Esophagus (tissue), 2 donors: ENCODE measurements around the gene SEPTIN3. TPM values are rescaled to one million over a fixed set of nuclear protein-coding genes. Genes with fewer than 3 reads are reported as not detected.

Experiments used
- H3K27ac ChIP-seq, 2 donors: one replicate each; pipeline ENCODE4 v1.5.1; 2013; ENCODE audit warnings: low read depth in 2 of 2, mild to moderate bottlenecking in 2 of 2, inconsistent platforms in 1 of 2, low read length in 1 of 2, moderate library complexity in 1 of 2
- H3K27me3 ChIP-seq, 2 donors: one replicate each; pipeline ENCODE4 v1.6.1; 2013; ENCODE audit warnings: low read length in 2 of 2, control low read depth in 1 of 2, mild to moderate bottlenecking in 1 of 2; ENCODE audit not compliant: insufficient read depth in 2 of 2, control insufficient read depth in 1 of 2
- H3K36me3 ChIP-seq, 2 donors: one replicate each; pipeline ENCODE4 v1.6.1; 2013; ENCODE audit warnings: low read length in 1 of 2; ENCODE audit not compliant: control insufficient read depth in 2 of 2, insufficient read depth in 2 of 2
- H3K4me1 ChIP-seq, 2 donors: one replicate each; pipeline ENCODE4 v1.6.1; 2013; ENCODE audit warnings: low read length in 1 of 2; ENCODE audit not compliant: control insufficient read depth in 2 of 2, insufficient read depth in 2 of 2
- H3K4me3 ChIP-seq, 2 donors: one replicate each; pipeline ENCODE4 v1.5.1; 2013; ENCODE audit warnings: low read length in 2 of 2, mild to moderate bottlenecking in 2 of 2, low read depth in 1 of 2, moderate library complexity in 1 of 2
- H3K9me3 ChIP-seq, 2 donors: one replicate each; pipeline ENCODE4 v1.6.1; 2013; ENCODE audit warnings: mild to moderate bottlenecking in 2 of 2, low read depth in 1 of 2, low read length in 1 of 2, moderate library complexity in 1 of 2; ENCODE audit not compliant: control insufficient read depth in 2 of 2, insufficient read depth in 1 of 2
- WGBS, 2 donors: extraction: QIAGEN DNeasy Blood & Tissue Kit; methylation state at CpG; one replicate each; pipeline ENCODE4 v1.1.7; 2013; 5-methylcytosine and 5-hydroxymethylcytosine counted together
- polyA plus RNA-seq, 2 donors: library from polyadenylated mRNA; stranded (reverse); fragments of 200-250 nt; gene quantifications; one replicate each; pipeline ENCODE4 v1.2.3, GENCODE V29; 2013
- donor health status: healthy with polysubstance abuse.
- donor health status: Bipolar disorder and iron deficiency.

The SEPTIN3 gene
- polyA plus RNA-seq, 2 donors, result 0.11 to 0.18 TPM

GRCh38 chr22:41929418-41929810 is 39.8 kb upstream of the SEPTIN3 start:
- Histone ChIP-seq H3K27ac (no peak overlapping the region), H3K9me3 (no peaks in the 10 kb centered on the region), H3K36me3 (no peaks in the 10 kb centered on the region), H3K4me1 (peaks cover 0 to 5% of the 10 kb centered on the region in 2 donors), H3K4me3 (no peak overlapping the region), H3K27me3 (peaks cover 0 to 9% of the 10 kb centered on the region in 2 donors)
- WGBS, 2 donors, result 73 to 80% methylated on average over 8 of the region's 8 CpGs

GRCh38 chr22:41931701-41932269 is 37.5 kb upstream of the SEPTIN3 start:
- Histone ChIP-seq H3K27ac (no peak overlapping the region), H3K4me3 (no peak overlapping the region), H3K4me1 (no peaks in the 10 kb centered on the region), H3K27me3 (no peaks in the 10 kb centered on the region), H3K9me3 (no peaks in the 10 kb centered on the region), H3K36me3 (no peaks in the 10 kb centered on the region)
- WGBS, 2 donors, result 73 to 76% methylated on average over 10 of the region's 10 CpGs

- no peaks in the 10 kb centered on the region for H3K27me3 ChIP-seq
- WGBS, 2 donors, result 94% methylated on average over 12 of the region's 12 CpGs
- no peaks in the 10 kb centered on the region for H3K4me1 ChIP-seq
- no peaks in the 10 kb centered on the region for H3K36me3 ChIP-seq
- no peak overlapping the region for H3K4me3 ChIP-seq
- no peaks in the 10 kb centered on the region for H3K9me3 ChIP-seq
- no peak overlapping the region for H3K27ac ChIP-seq
Measured at GRCh38 chr22:41932353-41932752, 36.9 kb upstream of the SEPTIN3 start.

- Histone ChIP-seq H3K9me3 (no peaks in the 10 kb centered on the region), H3K4me3 (no peak overlapping the region), H3K27ac (no peak overlapping the region), H3K36me3 (no peaks in the 10 kb centered on the region), H3K27me3 (no peaks in the 10 kb centered on the region), H3K4me1 (peaks cover 0 to 2% of the 10 kb centered on the region in 2 donors)
- WGBS, 2 donors, result 78 to 84% methylated on average over 13 to 16 of the region's 16 CpGs
Measured at GRCh38 chr22:41933411-41934177, 35.6 kb upstream of the SEPTIN3 start.

- H3K27me3 ChIP-seq, result no peaks in the 10 kb centered on the region
- H3K27ac ChIP-seq, result no peak overlapping the region
- peaks cover 0 to 5% of the 10 kb centered on the region in 2 donors for H3K4me1 ChIP-seq
- H3K4me3 ChIP-seq, result no peak overlapping the region
- H3K36me3 ChIP-seq, result no peaks in the 10 kb centered on the region
- no peaks in the 10 kb centered on the region for H3K9me3 ChIP-seq
- 93 to 94% methylated on average over 17 of the region's 17 CpGs for WGBS, 2 donors
Measured at GRCh38 chr22:41934284-41935014, 34.8 kb upstream of the SEPTIN3 start.

GRCh38 chr22:41935015-41935351 is 34.3 kb upstream of the SEPTIN3 start:
- H3K4me3 ChIP-seq, result no peak overlapping the region
- peaks cover 0 to 8% of the 10 kb centered on the region in 2 donors for H3K4me1 ChIP-seq
- no peak overlapping the region for H3K27ac ChIP-seq
- 87 to 96% methylated on average over 4 of the region's 4 CpGs for WGBS, 2 donors
- H3K9me3 ChIP-seq, result no peaks in the 10 kb centered on the region
- no peaks in the 10 kb centered on the region for H3K27me3 ChIP-seq
- peaks cover 0 to 2% of the 10 kb centered on the region in 2 donors for H3K36me3 ChIP-seq

GRCh38 chr22:41935509-41935908 is 33.7 kb upstream of the SEPTIN3 start:
- Histone ChIP-seq H3K27ac (no peak overlapping the region), H3K9me3 (no peaks in the 10 kb centered on the region), H3K4me1 (peaks cover 0 to 8% of the 10 kb centered on the region in 2 donors), H3K27me3 (no peaks in the 10 kb centered on the region), H3K36me3 (peaks cover 0 to 3% of the 10 kb centered on the region in 2 donors), H3K4me3 (no peak overlapping the region)
- WGBS, 2 donors, result 92 to 94% methylated on average over 9 of the region's 9 CpGs

GRCh38 chr22:41936894-41937169 is 32.4 kb upstream of the SEPTIN3 start:
- peaks cover 0 to 15% of the 10 kb centered on the region in 2 donors for H3K4me1 ChIP-seq
- H3K27ac ChIP-seq, result no peak overlapping the region

GRCh38 chr22:41939981-41940831 is 29.0 kb upstream of the SEPTIN3 start:
- H3K4me1 ChIP-seq, result peaks cover 0 to 15% of the 10 kb centered on the region in 2 donors
- 68 to 69% methylated on average over 13 of the region's 13 CpGs for WGBS, 2 donors
- peaks cover 0 to 3% of the 10 kb centered on the region in 2 donors for H3K36me3 ChIP-seq
- no peaks in the 10 kb centered on the region for H3K9me3 ChIP-seq
- no peak overlapping the region for H3K4me3 ChIP-seq
- no peaks in the 10 kb centered on the region for H3K27me3 ChIP-seq
- peak overlapping the region; percentile 87 to 96 for H3K27ac ChIP-seq

More at GRCh38 chr22:41936894-41937169, 32.4 kb upstream of the SEPTIN3 start:
- peaks cover 0 to 3% of the 10 kb centered on the region in 2 donors for H3K36me3 ChIP-seq
- 90 to 93% methylated on average over 2 of the region's 2 CpGs for WGBS, 2 donors
- H3K9me3 ChIP-seq, result no peaks in the 10 kb centered on the region
- H3K27me3 ChIP-seq, result no peaks in the 10 kb centered on the region
- no peak overlapping the region for H3K4me3 ChIP-seq
